IMR-90 (cell line): ENCODE data around the gene NFKBIA. TPM values are rescaled to one million over a fixed set of nuclear protein-coding genes. Genes with fewer than 3 reads are reported as not detected.

Source experiments
- ATAC-seq: fragments of 200-7000 bp; cut with Tn5 transposase; 2 replicates; pipeline ENCODE4 v1.9.1; 2020; ENCODE audit warnings: low read depth, mild to moderate bottlenecking, moderate library complexity
- BruUV-seq: library from RNA; stranded (reverse); fragments of 400-500 nt; replicated peaks from 2 replicates; lab custom pipeline; 2021; lab: Mats Ljungman, UMichigan
- CTCF ChIA-PET: fragments of 300-600 bp; formaldehyde crosslinking; extraction: SDS; loops from one replicate; lab custom pipeline; 2021; ENCODE audit warnings: antibody characterized with exemption; lab: Yijun Ruan, JAX
- POLR2A ChIA-PET: fragments of 300-600 bp; sonication (Branson Sonifier 250); formaldehyde crosslinking; loops from one replicate; lab custom pipeline; 2022; ENCODE audit warnings: antibody characterized with exemption; ENCODE audit not compliant: unreplicated experiment; lab: Charles Lee
- DNase-seq: peaks from one replicate; pipeline ENCODE4 v3.0.0; 2013
- H2AFZ ChIP-seq: replicated peaks from 2 replicates; pipeline ENCODE3; 2013; ENCODE audit warnings: low read length, mild to moderate bottlenecking; ENCODE audit not compliant: poor library complexity
- H2AK5ac ChIP-seq: 2 replicates; pipeline ENCODE4 v1.6.1; 2013; ENCODE audit warnings: low read depth, low read length, inconsistent platforms
- H2AK9ac ChIP-seq: replicated peaks from 2 replicates; pipeline ENCODE3; 2013; ENCODE audit warnings: mild to moderate bottlenecking, low read depth, low read length, moderate library complexity; ENCODE audit not compliant: poor library complexity
- H2BK120ac ChIP-seq: 2 replicates; pipeline ENCODE4 v1.6.1; 2013; ENCODE audit warnings: low read depth, low read length, inconsistent platforms
- H2BK15ac ChIP-seq: 3 replicates; pipeline ENCODE4 v1.6.1; 2013; ENCODE audit warnings: low read depth, low read length, inconsistent platforms
- H2BK20ac ChIP-seq: 2 replicates; pipeline ENCODE4 v1.6.1; 2013; ENCODE audit warnings: low read depth, mild to moderate bottlenecking, inconsistent platforms, low read length, moderate library complexity
- H2BK5ac ChIP-seq: 2 replicates; pipeline ENCODE4 v1.6.1; 2013; ENCODE audit warnings: mild to moderate bottlenecking, low read depth, low read length, inconsistent platforms; ENCODE audit not compliant: poor library complexity, severe bottlenecking
- H3K14ac ChIP-seq: replicated peaks from 2 replicates; pipeline ENCODE4 v1.6.1; 2013; ENCODE audit warnings: low read depth, low read length, inconsistent platforms
- H3K18ac ChIP-seq: 2 replicates; pipeline ENCODE4 v1.6.1; 2013; ENCODE audit warnings: low read depth, low read length, control low read depth
- H3K23ac ChIP-seq: 2 replicates; pipeline ENCODE4 v1.6.1; 2013; ENCODE audit warnings: low read depth, low read length, inconsistent platforms
- H3K27ac ChIP-seq: 2 replicates; pipeline ENCODE4 v1.5.1; 2013; ENCODE audit warnings: mild to moderate bottlenecking, control low read depth, low read length; ENCODE audit not compliant: insufficient read depth
- H3K27me3 ChIP-seq: 2 replicates; pipeline ENCODE4 v1.6.1; 2013; ENCODE audit warnings: low read length; ENCODE audit not compliant: control insufficient read depth, insufficient read depth
- H3K36me3 ChIP-seq: 2 replicates; pipeline ENCODE4 v1.6.1; 2013; ENCODE audit warnings: low read length, mixed read lengths; ENCODE audit not compliant: control insufficient read depth, insufficient read depth
- H3K4ac ChIP-seq: 2 replicates; pipeline ENCODE4 v1.6.1; 2013; ENCODE audit warnings: low read depth, low read length, inconsistent platforms
- H3K4me1 ChIP-seq: 2 replicates; pipeline ENCODE4 v1.6.1; 2013; ENCODE audit warnings: low read length, mixed read lengths; ENCODE audit not compliant: control insufficient read depth, insufficient read depth
- H3K4me2 ChIP-seq: 2 replicates; pipeline ENCODE4 v1.6.1; 2013; ENCODE audit warnings: low read depth, mild to moderate bottlenecking, control low read depth, low read length, moderate library complexity
- H3K4me3 ChIP-seq: 2 replicates; pipeline ENCODE4 v1.5.1; 2013; ENCODE audit warnings: low read depth, mild to moderate bottlenecking, control low read depth, low read length, moderate library complexity; ENCODE audit not compliant: insufficient read depth
- H3K56ac ChIP-seq: 2 replicates; pipeline ENCODE4 v1.6.1; 2013; ENCODE audit warnings: low read length, inconsistent platforms; ENCODE audit not compliant: insufficient read depth; ENCODE audit errors: extremely low read depth
- H3K79me1 ChIP-seq, 2 experiments: 2 replicates each; pipeline ENCODE4 v1.6.1; 2013; ENCODE audit warnings: low read length in 2 of 2, inconsistent platforms in 1 of 2, low read depth in 1 of 2
- H3K9ac ChIP-seq: 2 replicates; pipeline ENCODE4 v1.6.1; 2013; ENCODE audit warnings: low read depth, low read length, control low read depth
- H3K9me1 ChIP-seq: 2 replicates; pipeline ENCODE4 v1.6.1; 2013; ENCODE audit warnings: low read length, inconsistent platforms; ENCODE audit not compliant: insufficient read depth
- H3K9me3 ChIP-seq: 2 replicates; pipeline ENCODE4 v1.6.1; 2013; ENCODE audit warnings: low read length; ENCODE audit not compliant: control insufficient read depth, insufficient read depth
- H4K20me1 ChIP-seq: 2 replicates; pipeline ENCODE4 v1.6.1; 2013; ENCODE audit warnings: low read length, inconsistent platforms; ENCODE audit not compliant: insufficient read depth
- H4K5ac ChIP-seq: 2 replicates; pipeline ENCODE4 v1.6.1; 2013; ENCODE audit warnings: mild to moderate bottlenecking, low read depth, low read length, control low read depth
- H4K8ac ChIP-seq, 2 experiments: 2 replicates each; pipeline ENCODE4 v1.6.1; 2013; ENCODE audit warnings: low read depth in 2 of 2, low read length in 2 of 2, control low read depth in 1 of 2, inconsistent platforms in 1 of 2
- H4K91ac ChIP-seq: 2 replicates; pipeline ENCODE4 v1.6.1; 2013; ENCODE audit warnings: low read depth, low read length, inconsistent platforms; ENCODE audit not compliant: insufficient read depth
- BHLHE40 ChIP-seq: fragments of 150-350 bp; IDR thresholded peaks from 2 replicates; pipeline ENCODE4 v1.6.1; 2016; ENCODE audit warnings: mild to moderate bottlenecking, low read depth, low read length
- CEBPB ChIP-seq: IDR thresholded peaks from 2 replicates; pipeline ENCODE4 v1.6.1; 2012; ENCODE audit warnings: low read depth, low read length, improper control_type of control experiment
- CHD1 ChIP-seq: IDR thresholded peaks from 2 replicates; pipeline ENCODE4 v1.6.1; 2012; ENCODE audit warnings: low read depth, low read length, improper control_type of control experiment
- FOS ChIP-seq: fragments of 150-350 bp; IDR thresholded peaks from 2 replicates; pipeline ENCODE4 v1.6.1; 2016; ENCODE audit warnings: low read depth, low read length
- MAFK ChIP-seq: IDR thresholded peaks from 2 replicates; pipeline ENCODE4 v1.6.1; 2012; ENCODE audit warnings: low read depth, low read length, improper control_type of control experiment
- MAZ ChIP-seq: IDR thresholded peaks from 2 replicates; pipeline ENCODE4 v1.6.1; 2012; ENCODE audit warnings: low read depth, mild to moderate bottlenecking, low read length, improper control_type of control experiment, moderate library complexity, borderline replicate concordance
- MXI1 ChIP-seq: IDR thresholded peaks from 2 replicates; pipeline ENCODE4 v1.6.1; 2012; ENCODE audit warnings: low read depth, mild to moderate bottlenecking, low read length, moderate library complexity, borderline replicate concordance
- NFE2L2 ChIP-seq: fragments of 150-350 bp; IDR thresholded peaks from 2 replicates; pipeline ENCODE4 v1.6.1; 2016; ENCODE audit warnings: low read depth, mild to moderate bottlenecking, low read length
- POLR2A ChIP-seq: IDR thresholded peaks from 2 replicates; pipeline ENCODE4 v1.6.1; 2012; ENCODE audit warnings: mild to moderate bottlenecking, low read depth, low read length
- RAD21 ChIP-seq: IDR thresholded peaks from 2 replicates; pipeline ENCODE4 v1.6.1; 2012; ENCODE audit warnings: low read length, improper control_type of control experiment
- RCOR1 ChIP-seq: IDR thresholded peaks from 2 replicates; pipeline ENCODE4 v1.6.1; 2012; ENCODE audit warnings: mild to moderate bottlenecking, low read length, improper control_type of control experiment; ENCODE audit not compliant: insufficient replicate concordance
- RFX5 ChIP-seq: IDR thresholded peaks from 2 replicates; pipeline ENCODE4 v1.8.0; 2012; ENCODE audit warnings: low read depth, mild to moderate bottlenecking, low read length, moderate library complexity
- SMC3 ChIP-seq: fragments of 150-350 bp; IDR thresholded peaks from 2 replicates; pipeline ENCODE4 v1.6.1; 2016; ENCODE audit warnings: low read depth, mild to moderate bottlenecking, antibody characterized with exemption, low read length, moderate library complexity
- WGBS, 2 experiments: methylation state at CpG; one replicate each; pipeline versions ENCODE4 v1.1.5 to v1.1.7; 2013; ENCODE audit warnings: missing lambda C conversion rate in 2 of 2; ENCODE audit not compliant: insufficient read length in 1 of 2; ENCODE audit errors: extremely low coverage in 2 of 2; 5-methylcytosine and 5-hydroxymethylcytosine counted together
- dilution Hi-C: fragments of 300-500 bp; cut with HindIII; formaldehyde crosslinking; loops from one replicate; pipeline ENCODE4 v1.14.3; 2018; ENCODE audit warnings: low sequenced_read_pairs; ENCODE audit not compliant: unreplicated experiment
- in situ Hi-C: fragments of 300-500 bp; cut with MboI; formaldehyde crosslinking; loops from 3 replicates; pipeline ENCODE4 v1.14.3; 2019; ENCODE audit warnings: low sequenced_read_pairs, inconsistent platforms, mixed read lengths
- intact Hi-C: fragments of 100-400 bp; cut with micrococcal nuclease; formaldehyde crosslinking; loops from 2 replicates; pipeline ENCODE4 v1.10.0; 2022
- polyA plus RNA-seq, 3 experiments: library from polyadenylated mRNA; depleted of rRNA; stranded (reverse); fragments of >200 nt; gene quantifications; 2 replicates each; pipeline ENCODE4 v1.2.3, GENCODE V29; 2012; ENCODE audit warnings: low replicate concordance in 1 of 3
- total RNA-seq: library from RNA; depleted of rRNA; stranded (reverse); fragments of >200 nt; gene quantifications from 2 replicates; pipeline ENCODE4 v1.2.3, GENCODE V29; 2012
- TF ChIP-seq, protein P1 (sequence below): fragments of 150-350 bp; IDR thresholded peaks from 2 replicates; pipeline ENCODE4 v1.6.1; 2017; ENCODE audit warnings: mild to moderate bottlenecking, antibody characterized with exemption, low read length, low read depth
- TF ChIP-seq, protein P2 (sequence below): conservative IDR thresholded peaks from 2 replicates; pipeline ENCODE4 v1.5.1; 2012; ENCODE audit warnings: mild to moderate bottlenecking, low read depth, low read length, improper control_type of control experiment
- TF ChIP-seq, protein P3 (sequence below): fragments of 150-350 bp; IDR thresholded peaks from 2 replicates; pipeline ENCODE4 v1.6.1; 2016; ENCODE audit warnings: low read depth, mild to moderate bottlenecking, low read length, moderate library complexity, borderline replicate concordance

Gene NFKBIA
- total and polyA plus RNA-seq, 2 of the 4 experiments (the other 2 are of a cell fraction): 71.1 to 97.1 TPM

DNA sequence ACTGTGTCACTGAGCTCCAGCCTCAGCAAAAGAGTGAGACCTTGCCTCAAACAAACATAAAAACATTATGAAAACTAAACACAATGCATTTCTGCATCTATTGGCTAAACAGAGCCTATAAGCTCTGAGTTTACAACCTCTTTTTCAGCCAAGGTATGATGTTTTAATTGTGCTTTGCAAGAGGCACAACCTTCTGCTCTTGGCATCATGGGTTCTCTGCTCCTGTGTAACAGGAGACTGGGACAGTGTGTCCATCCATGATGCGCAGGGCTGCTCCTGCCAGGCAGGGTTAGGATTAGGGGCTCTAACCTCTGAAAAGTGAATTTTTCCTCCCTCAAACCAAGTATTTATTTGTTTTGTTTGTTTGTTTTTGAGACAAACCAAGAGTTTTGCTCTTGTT, 5.0 kb upstream of the NFKBIA start:
- no peak for ATAC-seq
- H3K14ac ChIP-seq: no peak overlapping the region
- intact Hi-C loops: no loop called here
- no peak overlapping the region for H4K5ac ChIP-seq
- H2BK15ac ChIP-seq: no peak overlapping the region
- H4K8ac ChIP-seq: no peak overlapping the region
- peaks cover 12% of the 10 kb centered on the region for H3K4me1 ChIP-seq
- no peaks in the 10 kb centered on the region for H3K27me3 ChIP-seq
- H3K23ac ChIP-seq: no peak overlapping the region
- H2BK20ac ChIP-seq: no peak overlapping the region
- H2AFZ ChIP-seq: no peak overlapping the region
- no TSS peak for BruUV-seq
- ChIA-PET POLR2A (no interaction called here), CTCF (interaction anchor here (1.3 kb wide), 1 partner anchor 195 kb away, joined by 9 read pairs; no protein-coding TSS in a partner anchor)
- H3K4ac ChIP-seq: no peak overlapping the region
- no peak overlapping the region for H3K27ac ChIP-seq
- no peaks in the 10 kb centered on the region for H3K36me3 ChIP-seq
- no peaks in the 10 kb centered on the region; the same call in 1 of the 2 replicates for H4K20me1 ChIP-seq
- no peak overlapping the region for H3K4me2 ChIP-seq
- H3K56ac ChIP-seq: no peak overlapping the region
- H2AK9ac ChIP-seq: no peak overlapping the region
- H3K9me3 ChIP-seq: no peaks in the 10 kb centered on the region
- no peak overlapping the region for H2AK5ac ChIP-seq
- in situ Hi-C loops: loop anchor here (5.0 to 25.0 kb wide), 3 partner anchors 115 to 747 kb away; partner anchors contain the start of gene PSMA6
- H2BK120ac ChIP-seq: no peak overlapping the region
- no peak overlapping the region for H2BK5ac ChIP-seq
- H3K79me1 ChIP-seq: peaks cover 10 to 22% of the 10 kb centered on the region in 2 experiments; a peak in 3 of 4 replicates
- no peak overlapping the region for H4K91ac ChIP-seq
- H3K4me3 ChIP-seq: no peak overlapping the region
- H3K18ac ChIP-seq: no peak overlapping the region
- H3K9ac ChIP-seq: no peak overlapping the region
- dilution Hi-C loops: no loop called here
- H3K9me1 ChIP-seq: peaks cover 7% of the 10 kb centered on the region
- no peak for DNase-seq
- no CpG with 5 or more reads among the region's 1 CpG for WGBS, 2 experiments
- TF ChIP-seq, protein P1, sequence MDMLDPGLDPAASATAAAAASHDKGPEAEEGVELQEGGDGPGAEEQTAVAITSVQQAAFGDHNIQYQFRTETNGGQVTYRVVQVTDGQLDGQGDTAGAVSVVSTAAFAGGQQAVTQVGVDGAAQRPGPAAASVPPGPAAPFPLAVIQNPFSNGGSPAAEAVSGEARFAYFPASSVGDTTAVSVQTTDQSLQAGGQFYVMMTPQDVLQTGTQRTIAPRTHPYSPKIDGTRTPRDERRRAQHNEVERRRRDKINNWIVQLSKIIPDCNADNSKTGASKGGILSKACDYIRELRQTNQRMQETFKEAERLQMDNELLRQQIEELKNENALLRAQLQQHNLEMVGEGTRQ: no peak
- TF ChIP-seq RCOR1 (no peak), RAD21 (no peak), FOS (no peak), NFE2L2 (no peak), MXI1 (no peak), BHLHE40 (no peak), MAFK (no peak), SMC3 (no peak), CHD1 (no peak), RFX5 (no peak), MAZ (no peak), POLR2A (no peak), CEBPB (no peak)
- TF ChIP-seq, protein P2, sequence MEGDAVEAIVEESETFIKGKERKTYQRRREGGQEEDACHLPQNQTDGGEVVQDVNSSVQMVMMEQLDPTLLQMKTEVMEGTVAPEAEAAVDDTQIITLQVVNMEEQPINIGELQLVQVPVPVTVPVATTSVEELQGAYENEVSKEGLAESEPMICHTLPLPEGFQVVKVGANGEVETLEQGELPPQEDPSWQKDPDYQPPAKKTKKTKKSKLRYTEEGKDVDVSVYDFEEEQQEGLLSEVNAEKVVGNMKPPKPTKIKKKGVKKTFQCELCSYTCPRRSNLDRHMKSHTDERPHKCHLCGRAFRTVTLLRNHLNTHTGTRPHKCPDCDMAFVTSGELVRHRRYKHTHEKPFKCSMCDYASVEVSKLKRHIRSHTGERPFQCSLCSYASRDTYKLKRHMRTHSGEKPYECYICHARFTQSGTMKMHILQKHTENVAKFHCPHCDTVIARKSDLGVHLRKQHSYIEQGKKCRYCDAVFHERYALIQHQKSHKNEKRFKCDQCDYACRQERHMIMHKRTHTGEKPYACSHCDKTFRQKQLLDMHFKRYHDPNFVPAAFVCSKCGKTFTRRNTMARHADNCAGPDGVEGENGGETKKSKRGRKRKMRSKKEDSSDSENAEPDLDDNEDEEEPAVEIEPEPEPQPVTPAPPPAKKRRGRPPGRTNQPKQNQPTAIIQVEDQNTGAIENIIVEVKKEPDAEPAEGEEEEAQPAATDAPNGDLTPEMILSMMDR: no peak
- TF ChIP-seq, protein P3, sequence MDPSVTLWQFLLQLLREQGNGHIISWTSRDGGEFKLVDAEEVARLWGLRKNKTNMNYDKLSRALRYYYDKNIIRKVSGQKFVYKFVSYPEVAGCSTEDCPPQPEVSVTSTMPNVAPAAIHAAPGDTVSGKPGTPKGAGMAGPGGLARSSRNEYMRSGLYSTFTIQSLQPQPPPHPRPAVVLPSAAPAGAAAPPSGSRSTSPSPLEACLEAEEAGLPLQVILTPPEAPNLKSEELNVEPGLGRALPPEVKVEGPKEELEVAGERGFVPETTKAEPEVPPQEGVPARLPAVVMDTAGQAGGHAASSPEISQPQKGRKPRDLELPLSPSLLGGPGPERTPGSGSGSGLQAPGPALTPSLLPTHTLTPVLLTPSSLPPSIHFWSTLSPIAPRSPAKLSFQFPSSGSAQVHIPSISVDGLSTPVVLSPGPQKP: no peak
